ENCODE measurements around the gene WDFY1. TPM values are rescaled to one million over a fixed set of nuclear protein-coding genes. Genes with fewer than 3 reads are reported as not detected.

WDFY1 gene
- total RNA-seq, 4 donors from 2014 or later = 19.4 to 29.2 (median 24.7) TPM

- H3K27ac ChIP-seq (replicated peaks in 1 of 4) = no peak overlapping the region
- peaks cover 0 to 5% (median 0%) of the 10 kb centered on the region in 4 donors for H3K36me3 ChIP-seq
- no peak overlapping the region for H3K4me3 ChIP-seq
- intact Hi-C loops (cut with DNase I) = no loop called here
- H3K27me3 ChIP-seq = no peaks in the 10 kb centered on the region
- TF ChIP-seq POLR2A (IDR thresholded peaks at IDR 0.05; ENCODE audit: low read depth) (no peak), CTCF (IDR thresholded peaks at IDR 0.05) (no peak), EP300 (IDR thresholded peaks at IDR 0.05) (no peak), POLR2AphosphoS5 (IDR thresholded peaks at IDR 0.05) (no peak)
- no peak for DNase-seq (ENCODE audit: extremely low spot score)
- H3K4me1 ChIP-seq = peaks cover 0 to 10% (median 8%) of the 10 kb centered on the region in 4 donors
- H3K9me3 ChIP-seq = no peaks in the 10 kb centered on the region
- WGBS = 81% methylated on average over 3 of the region's 3 CpGs
Measured at GRCh38 chr2:223989856-223990232, 44.7 kb upstream of the WDFY1 start.

GRCh38 chr2:223989206-223989855 lies 44.2 kb upstream of the WDFY1 start:
- DNase-seq (ENCODE audit: extremely low spot score) = no peak
- H3K4me3 ChIP-seq = no peak overlapping the region
- no peak overlapping the region for H3K27ac ChIP-seq (replicated peaks in 1 of 4)
- WGBS = 91% methylated on average over 10 of the region's 10 CpGs
- H3K4me1 ChIP-seq = peaks cover 0 to 8% (median 6%) of the 10 kb centered on the region in 4 donors
- intact Hi-C loops (cut with DNase I) = no loop called here
- no peaks in the 10 kb centered on the region for H3K9me3 ChIP-seq
- no peak for TF ChIP-seq EP300 (IDR thresholded peaks at IDR 0.05)
- TF ChIP-seq CTCF (IDR thresholded peaks at IDR 0.05) = no peak
- TF ChIP-seq POLR2A (IDR thresholded peaks at IDR 0.05; ENCODE audit: low read depth) = no peak
- TF ChIP-seq POLR2AphosphoS5 (IDR thresholded peaks at IDR 0.05) = no peak
- H3K36me3 ChIP-seq = peaks cover 0 to 8% (median 0%) of the 10 kb centered on the region in 4 donors
- H3K27me3 ChIP-seq = no peaks in the 10 kb centered on the region

- TF ChIP-seq EP300 (IDR thresholded peaks at IDR 0.05) (no peak), POLR2A (IDR thresholded peaks at IDR 0.05; ENCODE audit: low read depth) (no peak), CTCF (IDR thresholded peaks at IDR 0.05) (no peak), POLR2AphosphoS5 (IDR thresholded peaks at IDR 0.05) (no peak)
- Histone ChIP-seq H3K36me3 (peaks cover 0 to 8% (median 0%) of the 10 kb centered on the region in 4 donors), H3K9me3 (no peaks in the 10 kb centered on the region), H3K4me3 (no peak overlapping the region), H3K27me3 (no peaks in the 10 kb centered on the region), H3K4me1 (no peaks in the 10 kb centered on the region), H3K27ac (replicated peaks in 1 of 4) (no peak overlapping the region)
- no peak for DNase-seq (ENCODE audit: extremely low spot score)
- intact Hi-C loops (cut with DNase I) = no loop called here
- WGBS = 100% methylated on average over 1 of the region's 1 CpG
Measured at GRCh38 chr2:223981241-223981640, 36.1 kb upstream of the WDFY1 start.

GRCh38 chr2:223980803-223981202 lies 35.7 kb upstream of the WDFY1 start:
- no peak overlapping the region for H3K4me3 ChIP-seq
- 92% methylated on average over 4 of the region's 4 CpGs for WGBS
- no peaks in the 10 kb centered on the region for H3K27me3 ChIP-seq
- no peak overlapping the region for H3K27ac ChIP-seq (replicated peaks in 1 of 4)
- no peak for DNase-seq (ENCODE audit: extremely low spot score)
- H3K4me1 ChIP-seq = no peaks in the 10 kb centered on the region
- H3K9me3 ChIP-seq = no peaks in the 10 kb centered on the region
- peaks cover 0 to 8% (median 0%) of the 10 kb centered on the region in 4 donors for H3K36me3 ChIP-seq
- TF ChIP-seq POLR2A (IDR thresholded peaks at IDR 0.05; ENCODE audit: low read depth) = no peak
- no peak for TF ChIP-seq POLR2AphosphoS5 (IDR thresholded peaks at IDR 0.05)
- intact Hi-C loops (cut with DNase I) = no loop called here

GRCh38 chr2:223980397-223980735 lies 35.2 kb upstream of the WDFY1 start:
- WGBS = 96% methylated on average over 1 of the region's 1 CpG
- Histone ChIP-seq H3K27ac (replicated peaks in 1 of 4) (no peak overlapping the region), H3K27me3 (no peaks in the 10 kb centered on the region), H3K9me3 (no peaks in the 10 kb centered on the region), H3K4me1 (no peaks in the 10 kb centered on the region), H3K4me3 (no peak overlapping the region), H3K36me3 (peaks cover 0 to 8% (median 0%) of the 10 kb centered on the region in 4 donors)
- TF ChIP-seq CTCF (IDR thresholded peaks at IDR 0.05) (no peak), EP300 (IDR thresholded peaks at IDR 0.05) (no peak), POLR2A (IDR thresholded peaks at IDR 0.05; ENCODE audit: low read depth) (no peak), POLR2AphosphoS5 (IDR thresholded peaks at IDR 0.05) (no peak)
- intact Hi-C loops (cut with DNase I) = no loop called here
- DNase-seq (ENCODE audit: extremely low spot score) = no peak

All from esophagus muscularis mucosa (tissue), 4 donors.